HCT116 (cell line): ENCODE results near the gene PXMP2. TPM values are rescaled to one million over a fixed set of nuclear protein-coding genes. Genes with fewer than 3 reads are reported as not detected.

Source experiments
- ATAC-seq: fragments of 200-7000 bp; cut with Tn5 transposase; 2 replicates; pipeline ENCODE4 v1.9.1; 2020; ENCODE audit warnings: mild to moderate bottlenecking, moderate library complexity
- BruUV-seq: library from RNA; stranded (reverse); fragments of 400-500 nt; replicated peaks from 2 replicates; lab custom pipeline; 2021; lab: Mats Ljungman, UMichigan
- CTCF ChIA-PET: fragments of 300-600 bp; sonication (Branson Sonifier 250); formaldehyde crosslinking; loops from one replicate; lab custom pipeline; 2021; ENCODE audit warnings: antibody characterized with exemption; lab: Charles Lee
- POLR2A ChIA-PET: fragments of 300-600, 350-600 bp; sonication (Branson Sonifier 250); formaldehyde crosslinking; loops from one replicate; lab custom pipeline; 2021; ENCODE audit warnings: antibody characterized with exemption; lab: Charles Lee
- RAD21 ChIA-PET, 2 experiments: fragments of 300-600 bp; sonication (Branson Sonifier 250); formaldehyde crosslinking; loops; one replicate each; lab custom pipeline; 2023; ENCODE audit warnings: low total read pairs in 2 of 2; ENCODE audit not compliant: uncharacterized antibody in 2 of 2, unreplicated experiment in 2 of 2, low non-redundant PET in 1 of 2; lab: Charles Lee
- DNase-seq: peaks from one replicate; pipeline ENCODE4 v3.0.0-alpha.2; 2010; ENCODE audit warnings: low read depth, low spot score
- H2AFZ ChIP-seq: fragments of 200-600 bp; shearing (Covaris generic), sonication (generic); 2 replicates; pipeline ENCODE4 v1.6.1; 2017; ENCODE audit warnings: low read depth, mixed run types, mixed read lengths, antibody characterized with exemption, low read length; ENCODE audit not compliant: poor library complexity, severe bottlenecking
- H3K27ac ChIP-seq: 2 replicates; pipeline ENCODE4 v1.5.1; 2012; ENCODE audit warnings: low read depth, low read length
- H3K27me3 ChIP-seq: fragments of 200-600 bp; sonication (generic); 2 replicates; pipeline ENCODE4 v1.6.1; 2016; ENCODE audit warnings: mixed run types, low read length, mixed read lengths; ENCODE audit not compliant: insufficient read depth
- H3K36me3 ChIP-seq, 2 experiments: fragments of 200-500 bp in 1 of 2; fragments of 200-600 bp in 1 of 2; sonication (Bioruptor generic) in 1 of 2; sonication (generic) in 1 of 2; 2 replicates each; pipeline versions ENCODE4 v1.5.1 to v1.6.1; 2014 to 2016; ENCODE audit warnings: low read length in 2 of 2, inconsistent platforms in 1 of 2, mixed read lengths in 1 of 2, mixed run types in 1 of 2; ENCODE audit not compliant: insufficient read depth in 2 of 2, control insufficient read depth in 1 of 2
- H3K4me1 ChIP-seq, 2 experiments: fragments of 200-600 bp in 1 of 2; sonication (generic) in 1 of 2; 2 replicates each; pipeline versions ENCODE4 v1.5.1 to v1.6.1; 2012 to 2017; ENCODE audit warnings: low read length in 2 of 2, inconsistent platforms in 1 of 2, mild to moderate bottlenecking in 1 of 2, mixed read lengths in 1 of 2, mixed run types in 1 of 2, moderate library complexity in 1 of 2; ENCODE audit not compliant: insufficient read depth in 2 of 2, control insufficient read depth in 1 of 2
- H3K4me2 ChIP-seq: fragments of 200-600 bp; sonication (generic); 2 replicates; pipeline ENCODE4 v1.6.1; 2017; ENCODE audit warnings: mixed run types, low read length, mixed read lengths
- H3K4me3 ChIP-seq, 2 experiments: fragments of 200-600 bp in 1 of 2; sonication (generic) in 1 of 2; replicated peaks in 1 of 2; 2 replicates each; pipeline ENCODE4 v1.5.1; 2011 to 2016; ENCODE audit warnings: low read length in 2 of 2, control low read depth in 1 of 2, low read depth in 1 of 2, mild to moderate bottlenecking in 1 of 2, mixed read lengths in 1 of 2, mixed run types in 1 of 2
- H3K79me2 ChIP-seq: fragments of 200-600 bp; sonication (generic); 2 replicates; pipeline ENCODE4 v1.6.1; 2017; ENCODE audit warnings: mild to moderate bottlenecking, mixed run types, low read length, moderate library complexity, mixed read lengths; ENCODE audit not compliant: insufficient read depth
- H3K9ac ChIP-seq: fragments of 200-600 bp; sonication (generic); 2 replicates; pipeline ENCODE4 v1.6.1; 2016; ENCODE audit warnings: low read length, mixed read lengths
- H3K9me2 ChIP-seq: fragments of 200-600 bp; sonication (generic), shearing (Covaris generic); 2 replicates; pipeline ENCODE4 v1.6.1; 2017; ENCODE audit warnings: mixed run types, mild to moderate bottlenecking, moderate library complexity; ENCODE audit not compliant: insufficient read depth
- H3K9me3 ChIP-seq, 2 experiments: fragments of 200-500 bp in 1 of 2; fragments of 200-600 bp in 1 of 2; sonication (Bioruptor generic) in 1 of 2; sonication (generic) in 1 of 2; 2 replicates each; pipeline ENCODE4 v1.6.1; 2014 to 2017; ENCODE audit warnings: low read length in 2 of 2, mixed read lengths in 2 of 2, inconsistent platforms in 1 of 2, low read depth in 1 of 2, mild to moderate bottlenecking in 1 of 2, mixed run types in 1 of 2, moderate library complexity in 1 of 2; ENCODE audit not compliant: control insufficient read depth in 1 of 2, insufficient read depth in 1 of 2
- H4K20me1 ChIP-seq: fragments of 200-600 bp; sonication (generic), shearing (Covaris generic); 2 replicates; pipeline ENCODE4 v1.6.1; 2017; ENCODE audit warnings: mixed run types, mild to moderate bottlenecking, moderate library complexity; ENCODE audit not compliant: insufficient read depth
- EGR1 ChIP-seq: IDR thresholded peaks from 2 replicates; pipeline ENCODE4 v1.6.1; 2012; ENCODE audit warnings: low read depth
- POLR2AphosphoS5 ChIP-seq: IDR thresholded peaks from 2 replicates; pipeline ENCODE4 v1.6.1; 2011; ENCODE audit warnings: mild to moderate bottlenecking, low read depth, low read length, moderate library complexity
- SRF ChIP-seq: IDR thresholded peaks from 2 replicates; pipeline ENCODE4 v1.6.1; 2012; ENCODE audit warnings: low read depth
- TCF7L2 ChIP-seq: IDR thresholded peaks from 2 replicates; pipeline ENCODE4 v1.7.0; 2011; ENCODE audit warnings: borderline replicate concordance, inconsistent platforms; ENCODE audit not compliant: insufficient read depth, insufficient read length; ENCODE audit errors: extremely low read depth
- YY1 ChIP-seq: IDR thresholded peaks from 2 replicates; pipeline ENCODE4 v1.6.1; 2011; ENCODE audit warnings: low read length, low read depth, moderate library complexity, mild to moderate bottlenecking; ENCODE audit not compliant: insufficient replicate concordance; ENCODE audit errors: extremely low read depth
- ZNF274 ChIP-seq: fragments of 200-500 bp; sonication (Bioruptor generic); IDR thresholded peaks from 2 replicates; pipeline ENCODE4 v1.6.1; 2014; ENCODE audit warnings: mild to moderate bottlenecking, low read depth, low read length, inconsistent platforms
- intact Hi-C: fragments of 100-400 bp; cut with micrococcal nuclease; formaldehyde crosslinking; loops from 2 replicates; pipeline ENCODE4 v1.10.0; 2022
- total RNA-seq: library from RNA; stranded (reverse); gene quantifications from one replicate; pipeline ENCODE4 v1.2.1, GENCODE V29; 2021; ENCODE audit not compliant: unreplicated experiment
- TF ChIP-seq, protein P1 (sequence below): IDR thresholded peaks from 2 replicates; pipeline ENCODE4 v1.6.1; 2012; ENCODE audit warnings: low read depth

Gene PXMP2
- total RNA-seq, 1 experiment from 2014 or later: 30.9 TPM

DNA sequence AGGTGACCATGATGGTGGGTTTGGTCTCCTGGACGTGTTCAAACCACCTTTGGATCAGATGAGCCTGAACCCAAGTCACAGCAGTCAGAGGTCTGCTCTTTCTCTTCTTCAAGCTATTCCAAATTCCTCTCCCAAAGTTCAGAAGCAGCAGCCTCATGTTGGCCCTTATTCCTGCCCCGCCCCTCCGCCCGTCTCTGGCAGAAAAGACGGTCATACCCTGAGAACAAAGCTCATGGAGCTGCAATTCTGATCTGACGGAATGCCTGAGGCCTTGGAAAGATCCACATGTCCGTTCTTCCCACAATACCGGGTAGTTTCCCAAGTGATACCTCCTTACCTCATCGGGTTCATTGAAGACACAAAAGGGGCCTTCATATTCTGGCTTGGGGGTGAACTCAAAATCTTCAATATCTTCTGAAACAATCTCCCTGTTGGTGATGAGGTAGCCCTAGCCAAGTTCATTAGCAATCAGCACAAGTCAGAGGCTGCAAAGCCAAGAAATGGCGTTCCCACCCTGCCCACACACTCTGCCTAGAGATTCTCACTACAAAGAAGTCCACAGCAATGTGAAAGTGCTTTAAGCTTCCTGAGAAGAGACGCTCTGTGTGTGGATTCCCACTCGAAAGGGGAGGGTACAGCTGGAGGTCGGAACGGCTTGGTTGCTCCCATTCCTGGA lies 11.5 kb upstream of the PXMP2 start:
- Histone ChIP-seq H2AFZ (no peak overlapping the region), H3K9me2 (no peaks in the 10 kb centered on the region), H3K4me2 (no peak overlapping the region), H3K79me2 (peaks cover 55% of the 10 kb centered on the region), H3K9me3 (no peaks in the 10 kb centered on the region), H3K4me3 (no peak overlapping the region), H4K20me1 (peaks cover 4% of the 10 kb centered on the region; the same call in 1 of the 2 replicates), H3K4me1 (no peaks in the 10 kb centered on the region), H3K36me3 (peaks cover 53 to 72% of the 10 kb centered on the region in 2 experiments), H3K9ac (no peak overlapping the region), H3K27me3 (no peaks in the 10 kb centered on the region), H3K27ac (no peak overlapping the region)
- ChIA-PET POLR2A (no interaction called here), RAD21 (no interaction called here), CTCF (no interaction called here)
- DNase-seq: no peak
- no peak for ATAC-seq
- no peak for TF ChIP-seq YY1
- TF ChIP-seq POLR2AphosphoS5: no peak
- no peak for TF ChIP-seq EGR1
- TF ChIP-seq TCF7L2: no peak
- no peak for TF ChIP-seq ZNF274
- TF ChIP-seq SRF: no peak
- TF ChIP-seq, protein P1, sequence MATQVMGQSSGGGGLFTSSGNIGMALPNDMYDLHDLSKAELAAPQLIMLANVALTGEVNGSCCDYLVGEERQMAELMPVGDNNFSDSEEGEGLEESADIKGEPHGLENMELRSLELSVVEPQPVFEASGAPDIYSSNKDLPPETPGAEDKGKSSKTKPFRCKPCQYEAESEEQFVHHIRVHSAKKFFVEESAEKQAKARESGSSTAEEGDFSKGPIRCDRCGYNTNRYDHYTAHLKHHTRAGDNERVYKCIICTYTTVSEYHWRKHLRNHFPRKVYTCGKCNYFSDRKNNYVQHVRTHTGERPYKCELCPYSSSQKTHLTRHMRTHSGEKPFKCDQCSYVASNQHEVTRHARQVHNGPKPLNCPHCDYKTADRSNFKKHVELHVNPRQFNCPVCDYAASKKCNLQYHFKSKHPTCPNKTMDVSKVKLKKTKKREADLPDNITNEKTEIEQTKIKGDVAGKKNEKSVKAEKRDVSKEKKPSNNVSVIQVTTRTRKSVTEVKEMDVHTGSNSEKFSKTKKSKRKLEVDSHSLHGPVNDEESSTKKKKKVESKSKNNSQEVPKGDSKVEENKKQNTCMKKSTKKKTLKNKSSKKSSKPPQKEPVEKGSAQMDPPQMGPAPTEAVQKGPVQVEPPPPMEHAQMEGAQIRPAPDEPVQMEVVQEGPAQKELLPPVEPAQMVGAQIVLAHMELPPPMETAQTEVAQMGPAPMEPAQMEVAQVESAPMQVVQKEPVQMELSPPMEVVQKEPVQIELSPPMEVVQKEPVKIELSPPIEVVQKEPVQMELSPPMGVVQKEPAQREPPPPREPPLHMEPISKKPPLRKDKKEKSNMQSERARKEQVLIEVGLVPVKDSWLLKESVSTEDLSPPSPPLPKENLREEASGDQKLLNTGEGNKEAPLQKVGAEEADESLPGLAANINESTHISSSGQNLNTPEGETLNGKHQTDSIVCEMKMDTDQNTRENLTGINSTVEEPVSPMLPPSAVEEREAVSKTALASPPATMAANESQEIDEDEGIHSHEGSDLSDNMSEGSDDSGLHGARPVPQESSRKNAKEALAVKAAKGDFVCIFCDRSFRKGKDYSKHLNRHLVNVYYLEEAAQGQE: no peak
- intact Hi-C loops: no loop called here
- no TSS peak for BruUV-seq
